Spleen (tissue), 11 donors: Measurements from ENCODE around the gene TNPO3. TPM values are rescaled to one million over a fixed set of nuclear protein-coding genes. Genes with fewer than 3 reads are reported as not detected.
A peak's percentile ranks its signal among the peaks of the same experiment; 100 is the strongest.
"Not testable (repeated sequence)": the region's sequence is repeated elsewhere in the genome, so short reads cannot be mapped to it uniquely, and the experiment has no call there.

Experiments used
- DNase-seq: peaks from one replicate; pipeline ENCODE4 v3.0.0-alpha.2; 2020
- H3K27ac ChIP-seq, 8 donors: fragments of 200-600 bp; sonication (generic) in 7 of 8; 1 replicate in 4 of 8; 2 replicates in 4 of 8; pipeline versions ENCODE4 v1.5.0 to v1.8.0; 2016 to 2021; ENCODE audit warnings: inconsistent platforms in 4 of 8, mild to moderate bottlenecking in 4 of 8, moderate library complexity in 1 of 8
- H3K27me3 ChIP-seq, 7 donors: fragments of 200-600 bp; sonication (generic) in 6 of 7; replicated peaks in 1 of 7; 1 replicate in 4 of 7; 2 replicates in 3 of 7; pipeline versions ENCODE4 v1.5.0 to v1.8.0; 2016 to 2021; ENCODE audit warnings: inconsistent platforms in 3 of 7, mild to moderate bottlenecking in 1 of 7
- H3K36me3 ChIP-seq, 6 donors: fragments of 200-600 bp; sonication (generic) in 5 of 6; 1 replicate in 4 of 6; 2 replicates in 2 of 6; pipeline versions ENCODE4 v1.5.0 to v1.8.0; 2016 to 2021; ENCODE audit warnings: inconsistent platforms in 2 of 6
- H3K4me1 ChIP-seq, 6 donors: fragments of 200-600 bp; sonication (generic) in 5 of 6; 1 replicate in 3 of 6; 2 replicates in 3 of 6; pipeline versions ENCODE4 v1.5.0 to v1.8.0; 2016 to 2021; ENCODE audit warnings: inconsistent platforms in 3 of 6
- H3K4me3 ChIP-seq, 8 donors: fragments of 200-600 bp; sonication (generic) in 7 of 8; 1 replicate in 4 of 8; 2 replicates in 4 of 8; pipeline versions ENCODE4 v1.5.0 to v1.8.0; 2016 to 2021; ENCODE audit warnings: inconsistent platforms in 4 of 8, mild to moderate bottlenecking in 4 of 8, moderate library complexity in 2 of 8
- H3K9me3 ChIP-seq, 8 donors: fragments of 200-600 bp; sonication (generic) in 7 of 8; 1 replicate in 4 of 8; 2 replicates in 4 of 8; pipeline versions ENCODE4 v1.5.0 to v1.8.0; 2016 to 2021; ENCODE audit warnings: inconsistent platforms in 4 of 8
- POLR2A ChIP-seq, 3 donors: fragments of 450-650 bp; IDR thresholded peaks; one replicate each; pipeline ENCODE4 v1.5.1; 2017; ENCODE audit warnings: antibody characterized with exemption in 3 of 3, mild to moderate bottlenecking in 1 of 3
- POLR2AphosphoS5 ChIP-seq, 3 donors: sonication (generic); formaldehyde crosslinking; IDR thresholded peaks; one replicate each; pipeline ENCODE4 v1.5.1; 2017; ENCODE audit warnings: antibody characterized with exemption in 3 of 3
- WGBS, 5 donors: extraction: QIAGEN DNeasy Blood & Tissue Kit in 3 of 5; methylation state at CpG; one replicate each; pipeline versions ENCODE4 v1.1.5 to v1.1.7; 2013 to 2018; 5-methylcytosine and 5-hydroxymethylcytosine counted together
- intact Hi-C: fragments of 100-400 bp; cut with DNase I; formaldehyde crosslinking; loops from one replicate; pipeline ENCODE4 v1.15.0; 2023; ENCODE audit warnings: low total_unique reads
- polyA plus RNA-seq, 3 donors: library from polyadenylated mRNA; stranded (reverse); fragments of 200-250 nt; gene quantifications; one replicate each; pipeline ENCODE4 v1.2.1, GENCODE V29; 2013
- total RNA-seq, 7 donors: library from RNA; depleted of rRNA in 3 of 7; stranded (reverse); fragments of >200 nt in 3 of 7; fragmentation: NEBNext Ultra II Directional in 4 of 7; extraction: Animal tissue kit (Norgen Biotek cat#: 25700) in 4 of 7; gene quantifications; one replicate each; pipeline versions ENCODE4 v1.1.0 to v1.2.1, GENCODE V29; 2016 to 2021
- TF ChIP-seq, protein P1 (sequence below), 11 experiments: fragments of 200-600 bp in 7 of 11; fragments of 450-650 bp in 4 of 11; sonication (generic) in 4 of 11; IDR thresholded peaks in 8 of 11; conservative IDR thresholded peaks in 3 of 11; 1 replicate in 7 of 11; 2 replicates in 4 of 11; pipeline versions ENCODE4 v1.4.0 to v1.8.0; 2016 to 2021; ENCODE audit warnings: antibody characterized with exemption in 11 of 11, inconsistent platforms in 4 of 11, mild to moderate bottlenecking in 1 of 11
- donor health status: healthy with polysubstance abuse.
- donor health status: DM: no; HTN: no; CAD: no; lungs with moderate emphysema.
- donor health status: DM: no; HTN: no; CAD: no.
- donor health status: Bipolar disorder and iron deficiency.
- donor health status: healthy.
- donor health status: DM: no; HTN: no; CAD: no.
- donor health status: DM: yes; HTN: yes; CAD: no.

TNPO3 gene
- total and polyA plus RNA-seq, 10 donors = 11.2 to 49.0 (median 35.1) TPM

DNA sequence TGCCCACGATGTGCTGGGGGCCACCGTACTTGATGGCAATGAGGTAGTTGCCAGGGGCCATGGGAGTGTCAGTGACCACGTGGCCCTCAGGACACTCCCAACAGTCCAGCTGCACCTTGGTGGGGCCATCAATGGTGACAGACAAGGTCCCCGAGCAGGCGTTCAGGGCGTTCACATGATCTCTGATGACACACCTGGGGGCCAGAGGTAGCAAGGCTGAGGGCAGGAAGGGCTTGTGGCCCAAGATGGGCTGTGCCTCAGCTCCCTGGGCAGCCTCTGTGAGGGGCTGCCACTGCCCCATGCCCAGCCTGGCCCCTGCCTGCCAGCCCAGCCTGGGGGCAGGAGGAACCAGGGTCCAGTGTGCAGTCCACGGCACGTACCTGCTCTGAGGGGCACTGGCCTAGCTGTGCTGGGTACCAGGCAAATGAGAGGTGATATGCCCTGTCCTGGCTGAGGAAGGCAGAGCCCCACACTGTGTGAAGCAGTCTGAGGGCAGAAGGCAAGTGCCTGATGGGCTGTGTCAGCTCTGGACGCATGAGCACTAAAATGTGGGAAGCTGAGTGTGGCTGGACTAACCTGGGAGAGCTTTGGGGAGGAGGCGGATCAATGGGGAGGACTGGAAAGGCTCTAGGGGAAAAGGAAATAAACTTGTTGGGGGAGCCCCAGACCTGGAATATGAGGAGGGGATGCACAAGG is 140.9 kb downstream of the TNPO3 start:
- intact Hi-C loops = no loop called here
- DNase-seq = peak; percentile 65
- Histone ChIP-seq H3K9me3 (no peaks in the 10 kb centered on the region), H3K4me3 (no peak overlapping the region), H3K4me1 (peaks cover 3 to 45% (median 21%) of the 10 kb centered on the region in 6 donors), H3K36me3 (no peaks in the 10 kb centered on the region), H3K27ac (no peak overlapping the region), H3K27me3 (peaks cover 0 to 69% (median 44%) of the 10 kb centered on the region in 7 donors)
- 67 to 87% (median 85%) methylated on average over 4 to 10 of the region's 10 CpGs for WGBS, 5 donors
- TF ChIP-seq, protein P1, sequence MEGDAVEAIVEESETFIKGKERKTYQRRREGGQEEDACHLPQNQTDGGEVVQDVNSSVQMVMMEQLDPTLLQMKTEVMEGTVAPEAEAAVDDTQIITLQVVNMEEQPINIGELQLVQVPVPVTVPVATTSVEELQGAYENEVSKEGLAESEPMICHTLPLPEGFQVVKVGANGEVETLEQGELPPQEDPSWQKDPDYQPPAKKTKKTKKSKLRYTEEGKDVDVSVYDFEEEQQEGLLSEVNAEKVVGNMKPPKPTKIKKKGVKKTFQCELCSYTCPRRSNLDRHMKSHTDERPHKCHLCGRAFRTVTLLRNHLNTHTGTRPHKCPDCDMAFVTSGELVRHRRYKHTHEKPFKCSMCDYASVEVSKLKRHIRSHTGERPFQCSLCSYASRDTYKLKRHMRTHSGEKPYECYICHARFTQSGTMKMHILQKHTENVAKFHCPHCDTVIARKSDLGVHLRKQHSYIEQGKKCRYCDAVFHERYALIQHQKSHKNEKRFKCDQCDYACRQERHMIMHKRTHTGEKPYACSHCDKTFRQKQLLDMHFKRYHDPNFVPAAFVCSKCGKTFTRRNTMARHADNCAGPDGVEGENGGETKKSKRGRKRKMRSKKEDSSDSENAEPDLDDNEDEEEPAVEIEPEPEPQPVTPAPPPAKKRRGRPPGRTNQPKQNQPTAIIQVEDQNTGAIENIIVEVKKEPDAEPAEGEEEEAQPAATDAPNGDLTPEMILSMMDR (IDR thresholded peaks at IDR 0.05 in 8 of 11, conservative IDR thresholded peaks at IDR 0.05 in 3 of 11) = no peak
- TF ChIP-seq POLR2AphosphoS5 (IDR thresholded peaks at IDR 0.05) = no peak
- TF ChIP-seq POLR2A (IDR thresholded peaks at IDR 0.05) = no peak

DNA sequence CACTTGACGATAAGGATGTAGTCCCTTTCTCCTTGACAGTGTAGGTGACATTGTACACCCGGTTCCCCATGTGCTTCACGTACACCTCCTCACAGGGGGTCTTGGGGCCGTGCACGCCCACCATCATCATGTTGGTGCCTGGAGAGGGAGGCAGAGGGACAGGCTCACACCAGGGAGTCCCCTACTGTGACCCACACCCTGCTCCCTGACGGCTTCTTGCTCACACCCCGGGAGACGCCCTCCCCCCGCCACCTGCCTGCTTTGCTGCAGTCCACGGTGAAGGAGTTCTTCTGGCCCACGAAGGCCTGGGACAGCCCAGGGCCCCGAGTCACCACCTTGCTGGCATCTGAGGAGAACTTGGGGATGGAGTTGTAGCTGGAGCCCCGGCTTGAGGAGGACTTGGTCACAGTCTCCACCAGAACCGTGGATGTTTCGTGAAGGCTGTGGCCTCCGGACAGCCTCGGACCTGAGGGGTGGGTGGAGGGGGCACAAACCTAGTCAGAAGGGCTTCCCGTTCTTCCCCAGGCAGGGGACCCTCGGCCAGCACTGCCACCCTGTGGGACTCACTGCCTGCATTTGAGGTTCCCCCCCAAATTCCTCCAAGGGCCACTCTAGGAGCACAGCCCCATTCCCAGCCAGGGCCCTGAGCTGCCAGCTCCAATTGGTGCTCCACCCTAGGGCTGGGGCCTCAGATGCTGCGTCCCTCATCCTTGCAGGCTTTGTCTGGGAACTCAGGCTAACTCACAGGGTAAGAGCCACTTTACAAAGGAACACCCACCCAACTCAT is 142.0 kb downstream of the TNPO3 start:
- peaks cover 3 to 45% (median 21%) of the 10 kb centered on the region in 6 donors for H3K4me1 ChIP-seq
- DNase-seq = peak; percentile 33
- H3K27me3 ChIP-seq = peaks cover 0 to 81% (median 44%) of the 10 kb centered on the region in 7 donors
- intact Hi-C loops, H3K9me3 ChIP-seq, H3K4me3 ChIP-seq, H3K36me3 ChIP-seq, H3K27ac ChIP-seq: not testable (repeated sequence)
- WGBS, 5 donors = 83 to 95% (median 85%) methylated on average over 3 to 9 of the region's 20 CpGs; no CpG with 5 or more reads in 1 of the 5 donors

- no peak overlapping the region for H3K27ac ChIP-seq
- WGBS, 5 donors = 72 to 89% (median 79%) methylated on average over 3 of the region's 3 CpGs
- H3K27me3 ChIP-seq = peaks cover 0 to 87% (median 44%) of the 10 kb centered on the region in 7 donors
- H3K9me3 ChIP-seq = no peaks in the 10 kb centered on the region
- peak; percentile 38 for DNase-seq
- H3K36me3 ChIP-seq = no peaks in the 10 kb centered on the region
- TF ChIP-seq POLR2A (IDR thresholded peaks at IDR 0.05) = no peak
- no peak for TF ChIP-seq POLR2AphosphoS5 (IDR thresholded peaks at IDR 0.05)
- TF ChIP-seq, protein P1 (IDR thresholded peaks at IDR 0.05 in 8 of 11, conservative IDR thresholded peaks at IDR 0.05 in 3 of 11) = no peak
- H3K4me3 ChIP-seq = no peak overlapping the region
- peaks cover 3 to 45% (median 21%) of the 10 kb centered on the region in 6 donors for H3K4me1 ChIP-seq
- intact Hi-C loops = no loop called here
Observed at GRCh38 chr7:128912281-128912680, 142.6 kb downstream of the TNPO3 start.

DNA sequence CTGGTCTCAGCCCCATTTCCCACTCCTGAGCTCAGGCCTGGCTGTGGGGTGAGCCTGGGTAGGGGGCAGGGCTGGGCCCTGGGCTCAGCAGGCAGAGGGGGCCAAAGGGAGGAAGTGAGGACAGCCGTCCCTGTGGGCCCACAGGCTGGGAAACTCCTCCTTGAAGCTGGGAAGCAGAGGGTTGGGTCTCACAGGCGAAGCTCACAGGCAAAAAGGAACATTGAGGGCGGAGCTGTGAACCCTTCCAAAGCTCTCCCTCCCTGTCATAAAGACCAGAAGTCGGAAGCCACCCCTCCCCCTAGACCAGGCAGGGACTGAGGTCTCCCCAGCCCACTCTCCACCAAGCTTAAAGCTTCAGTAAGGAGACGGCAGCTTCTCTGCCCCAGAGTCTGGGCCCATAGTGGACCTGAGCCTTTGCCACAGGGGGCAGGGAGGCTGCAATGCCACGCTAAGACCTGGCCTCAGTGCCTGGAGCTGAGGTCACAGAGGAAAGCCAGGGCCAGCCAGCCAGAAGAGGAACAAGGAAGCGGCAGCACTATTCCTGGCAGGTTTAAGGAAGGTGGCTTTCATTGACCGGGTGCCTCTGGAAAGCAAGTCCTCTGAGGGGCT is 143.4 kb downstream of the TNPO3 start:
- Histone ChIP-seq H3K9me3 (no peaks in the 10 kb centered on the region), H3K4me1 (peaks cover 3 to 45% (median 21%) of the 10 kb centered on the region in 6 donors), H3K36me3 (no peaks in the 10 kb centered on the region), H3K27me3 (peaks cover 0 to 88% (median 48%) of the 10 kb centered on the region in 7 donors), H3K4me3 (no peak overlapping the region), H3K27ac (no peak overlapping the region)
- DNase-seq = peak; percentile 63
- intact Hi-C loops = no loop called here
- WGBS, 5 donors = 55 to 83% (median 63%) methylated on average over 6 to 8 of the region's 8 CpGs
- TF ChIP-seq POLR2AphosphoS5 (IDR thresholded peaks at IDR 0.05) = no peak
- TF ChIP-seq, protein P1 (IDR thresholded peaks at IDR 0.05 in 8 of 11, conservative IDR thresholded peaks at IDR 0.05 in 3 of 11) = no peak
- no peak for TF ChIP-seq POLR2A (IDR thresholded peaks at IDR 0.05)
